ENCODE results near the gene SMARCA2. TPM values are rescaled to one million over a fixed set of nuclear protein-coding genes. Genes with fewer than 3 reads are reported as not detected.
A peak's percentile ranks its signal among the peaks of the same experiment; 100 is the strongest.

Gene SMARCA2
- total RNA-seq, 1 donor from 2014 or later = 131 TPM

DNA sequence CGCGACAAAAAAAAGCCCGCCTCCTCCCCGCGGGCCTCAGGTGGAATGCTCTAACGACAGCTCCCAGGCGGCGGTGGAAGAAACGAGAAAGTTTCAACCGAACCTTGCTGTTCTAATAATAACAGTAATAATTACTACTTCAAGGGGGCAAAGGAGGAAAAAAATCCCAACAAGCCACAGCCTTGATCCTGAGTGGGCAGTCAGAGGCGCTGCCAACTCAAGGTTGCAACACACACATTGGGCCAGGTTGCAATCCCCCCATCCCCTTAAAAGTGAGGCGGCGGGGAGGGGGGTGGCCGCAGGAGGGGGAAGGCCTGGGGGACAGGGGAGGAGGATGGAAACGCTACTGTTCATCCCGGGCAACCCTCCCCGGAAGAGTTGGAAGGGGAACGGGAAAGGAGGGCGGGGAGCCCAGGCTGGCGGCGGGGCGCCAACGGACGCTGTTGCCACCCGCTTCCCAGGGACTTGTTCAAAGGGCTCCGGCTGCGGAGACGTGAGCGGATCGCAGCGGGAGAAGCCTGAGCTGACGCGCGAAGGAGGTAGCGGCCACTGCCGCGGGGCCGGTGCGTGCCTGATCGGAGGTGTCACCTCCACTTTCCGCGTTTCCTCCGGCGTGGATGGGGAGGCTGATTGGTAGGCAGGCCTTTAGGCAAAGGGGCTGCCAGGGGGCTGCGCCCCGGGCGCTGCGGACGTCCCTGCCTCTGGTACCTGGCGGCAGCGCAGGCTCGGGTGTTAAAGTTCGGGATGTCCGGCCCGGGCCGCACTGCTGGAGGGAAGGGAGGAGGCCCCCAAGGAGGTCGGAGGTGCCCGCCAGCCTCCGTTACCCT lies 647 bp downstream of the SMARCA2 start:
- Mint-ChIP-seq H3K4me1 (ENCODE audit: unreplicated experiment) (peaks cover 24% of the 10 kb centered on the region), H3K4me3 (peak overlapping the region; percentile 99), H3K9me3 (no peaks in the 10 kb centered on the region), H3K27me3 (peaks cover 22% of the 10 kb centered on the region), H3K27ac (peak overlapping the region; percentile 100), H3K36me3 (no peaks in the 10 kb centered on the region)
- TF ChIP-seq, protein P1, sequence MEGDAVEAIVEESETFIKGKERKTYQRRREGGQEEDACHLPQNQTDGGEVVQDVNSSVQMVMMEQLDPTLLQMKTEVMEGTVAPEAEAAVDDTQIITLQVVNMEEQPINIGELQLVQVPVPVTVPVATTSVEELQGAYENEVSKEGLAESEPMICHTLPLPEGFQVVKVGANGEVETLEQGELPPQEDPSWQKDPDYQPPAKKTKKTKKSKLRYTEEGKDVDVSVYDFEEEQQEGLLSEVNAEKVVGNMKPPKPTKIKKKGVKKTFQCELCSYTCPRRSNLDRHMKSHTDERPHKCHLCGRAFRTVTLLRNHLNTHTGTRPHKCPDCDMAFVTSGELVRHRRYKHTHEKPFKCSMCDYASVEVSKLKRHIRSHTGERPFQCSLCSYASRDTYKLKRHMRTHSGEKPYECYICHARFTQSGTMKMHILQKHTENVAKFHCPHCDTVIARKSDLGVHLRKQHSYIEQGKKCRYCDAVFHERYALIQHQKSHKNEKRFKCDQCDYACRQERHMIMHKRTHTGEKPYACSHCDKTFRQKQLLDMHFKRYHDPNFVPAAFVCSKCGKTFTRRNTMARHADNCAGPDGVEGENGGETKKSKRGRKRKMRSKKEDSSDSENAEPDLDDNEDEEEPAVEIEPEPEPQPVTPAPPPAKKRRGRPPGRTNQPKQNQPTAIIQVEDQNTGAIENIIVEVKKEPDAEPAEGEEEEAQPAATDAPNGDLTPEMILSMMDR (conservative IDR thresholded peaks at IDR 0.05) = no peak
- no peak for DNase-seq (ENCODE audit: extremely low spot score, unreplicated experiment)

DNA sequence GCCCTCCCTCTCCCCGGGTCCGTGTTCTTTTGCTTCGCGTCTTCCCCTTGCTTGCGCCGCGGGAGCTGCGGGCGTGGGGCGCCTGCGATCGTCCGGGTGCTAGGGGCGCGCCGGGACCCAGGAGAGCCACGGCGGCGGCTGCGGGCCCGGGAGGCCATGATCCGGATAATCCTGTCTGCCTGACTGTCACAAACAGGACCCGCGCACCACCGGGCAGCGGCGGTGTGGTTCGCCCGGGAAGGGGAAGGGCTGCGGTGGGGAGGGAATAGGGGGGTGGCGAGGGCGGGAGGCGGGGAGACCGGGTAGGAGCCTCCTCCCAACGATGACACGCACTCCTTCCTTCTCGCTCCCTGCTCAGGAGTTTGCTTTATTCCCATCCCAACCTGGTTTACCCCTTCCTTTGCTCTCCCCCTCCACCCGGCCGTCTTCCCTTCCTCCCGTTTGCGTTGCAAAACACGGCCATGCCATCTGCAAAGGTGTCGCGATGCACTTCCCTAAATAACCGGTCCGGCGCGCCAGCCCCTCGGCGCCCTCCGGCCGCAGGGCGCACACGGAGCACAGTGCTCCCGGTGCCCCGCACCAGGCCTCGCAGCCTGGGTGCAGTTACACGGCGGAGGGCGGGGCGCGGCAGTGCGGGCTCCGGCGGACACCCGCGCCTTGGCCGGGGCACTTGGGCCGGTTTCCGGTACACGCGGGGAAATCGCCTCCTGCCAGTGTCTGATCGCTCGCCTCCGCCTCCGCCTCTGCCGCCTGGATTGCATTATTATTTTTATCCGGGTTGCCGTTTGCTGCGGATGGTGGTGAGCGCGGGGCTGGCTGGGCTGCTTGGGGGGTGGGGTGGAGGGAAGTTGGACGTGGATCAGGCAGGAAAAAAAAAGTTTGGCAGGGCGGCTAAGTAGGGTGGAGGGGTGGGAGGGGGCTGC lies 1.5 kb downstream of the SMARCA2 start:
- peak overlapping the region; percentile 99 for H3K4me3 Mint-ChIP-seq
- no peaks in the 10 kb centered on the region for H3K9me3 Mint-ChIP-seq
- DNase-seq (ENCODE audit: extremely low spot score, unreplicated experiment) = peak; percentile 79
- H3K36me3 Mint-ChIP-seq = no peaks in the 10 kb centered on the region
- TF ChIP-seq, protein P1 (conservative IDR thresholded peaks at IDR 0.05) = no peak
- H3K27ac Mint-ChIP-seq = peak overlapping the region; percentile 96
- peaks cover 27% of the 10 kb centered on the region for H3K4me1 Mint-ChIP-seq (ENCODE audit: unreplicated experiment)
- peaks cover 15% of the 10 kb centered on the region for H3K27me3 Mint-ChIP-seq

DNA sequence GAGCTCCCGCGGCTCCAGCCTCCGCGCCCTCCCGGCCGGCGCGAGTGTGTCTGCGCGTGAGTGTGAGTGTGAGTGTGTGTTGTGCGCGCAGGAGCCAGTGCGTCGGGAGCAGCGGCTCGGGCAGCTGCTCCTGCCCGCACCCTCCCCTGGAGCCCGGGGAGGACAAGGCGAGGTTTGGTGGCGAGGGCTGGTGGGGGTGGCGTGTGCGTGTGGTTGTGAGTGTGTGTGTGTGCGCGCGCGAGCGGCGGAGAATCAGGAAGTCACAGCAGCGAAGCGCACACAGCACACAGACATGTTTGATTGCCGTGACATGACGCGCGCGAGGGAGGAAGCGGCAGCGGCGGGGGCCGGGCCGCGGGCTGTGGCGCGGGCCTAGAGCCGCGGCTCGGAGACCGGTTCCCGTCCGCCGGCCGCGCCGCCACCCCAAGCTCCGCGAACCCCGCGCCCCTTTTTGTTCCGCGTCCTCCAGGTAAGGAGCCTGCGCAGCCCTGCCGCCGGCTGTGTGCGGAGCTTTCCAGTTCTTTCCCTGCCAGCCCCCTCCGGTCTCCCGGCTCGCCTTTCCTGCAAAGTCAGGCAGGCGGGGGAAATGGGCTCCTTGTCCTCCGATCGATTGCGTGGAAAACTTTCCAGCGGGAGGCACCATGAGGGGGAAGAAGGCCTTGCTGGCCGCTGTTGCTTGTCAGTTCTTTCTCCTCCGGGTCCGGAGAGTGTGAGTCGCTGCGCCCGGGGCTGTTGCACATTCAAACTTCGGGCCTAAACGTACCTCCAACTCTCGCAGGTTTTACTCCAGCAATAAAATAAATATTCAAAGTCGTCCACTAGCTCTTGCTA lies 2.4 kb downstream of the SMARCA2 start:
- Mint-ChIP-seq H3K27ac (peak overlapping the region; percentile 96), H3K4me3 (peak overlapping the region; percentile 99), H3K4me1 (ENCODE audit: unreplicated experiment) (peaks cover 34% of the 10 kb centered on the region), H3K27me3 (peaks cover 15% of the 10 kb centered on the region), H3K36me3 (no peaks in the 10 kb centered on the region), H3K9me3 (no peaks in the 10 kb centered on the region)
- TF ChIP-seq, protein P1 (conservative IDR thresholded peaks at IDR 0.05) = no peak
- peak; percentile 74 for DNase-seq (ENCODE audit: extremely low spot score, unreplicated experiment)

DNA sequence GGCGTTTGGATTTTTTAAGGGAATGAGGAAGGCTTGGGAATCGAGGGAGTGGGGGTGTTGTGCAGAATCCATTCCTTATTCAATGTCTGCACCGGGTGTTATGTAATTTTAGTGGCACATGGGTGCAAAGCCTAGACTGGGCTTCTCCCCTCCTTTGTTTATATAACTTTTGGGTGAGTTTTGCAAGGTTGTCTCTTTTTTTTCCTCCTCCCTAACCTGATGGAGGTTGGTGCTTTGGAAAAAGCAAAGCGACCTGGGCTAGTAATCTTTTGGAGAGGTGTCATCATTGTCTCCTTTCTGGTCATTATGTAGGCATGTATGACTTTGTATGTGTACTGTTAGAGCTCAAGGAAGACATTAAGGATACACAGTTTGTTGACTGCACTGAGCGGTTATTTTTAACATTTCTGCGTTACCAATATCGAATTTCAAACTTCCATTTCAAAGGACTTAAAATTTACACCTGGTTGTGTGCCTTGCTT lies 3.1 kb downstream of the SMARCA2 start:
- TF ChIP-seq, protein P1 (conservative IDR thresholded peaks at IDR 0.05) = no peak
- H3K9me3 Mint-ChIP-seq = no peaks in the 10 kb centered on the region

More for the DNA sequence above, 3.1 kb downstream of the SMARCA2 start:
- Mint-ChIP-seq H3K4me3 (peak overlapping the region; percentile 99), H3K4me1 (ENCODE audit: unreplicated experiment) (peaks cover 37% of the 10 kb centered on the region), H3K27ac (peak overlapping the region; percentile 96), H3K36me3 (no peaks in the 10 kb centered on the region), H3K27me3 (peaks cover 10% of the 10 kb centered on the region)
- no peak for DNase-seq (ENCODE audit: extremely low spot score, unreplicated experiment)
